GM18519 (cell line): ENCODE data around the gene BLNK.
"Not testable (repeated sequence)": the region's sequence is repeated elsewhere in the genome, so short reads cannot be mapped to it uniquely, and the experiment has no call there.

Source experiments
- ATAC-seq: cut with Tn5 transposase; IDR thresholded peaks from one replicate; pipeline ENCODE4 v1.9.1; 2021; ENCODE audit warnings: mild to moderate bottlenecking, moderate library complexity; ENCODE audit not compliant: unreplicated experiment, low FRiP score

BLNK gene

GRCh38 chr10:96230527-96230926 lies 40.8 kb downstream of the BLNK start:
- no peak for ATAC-seq

DNA sequence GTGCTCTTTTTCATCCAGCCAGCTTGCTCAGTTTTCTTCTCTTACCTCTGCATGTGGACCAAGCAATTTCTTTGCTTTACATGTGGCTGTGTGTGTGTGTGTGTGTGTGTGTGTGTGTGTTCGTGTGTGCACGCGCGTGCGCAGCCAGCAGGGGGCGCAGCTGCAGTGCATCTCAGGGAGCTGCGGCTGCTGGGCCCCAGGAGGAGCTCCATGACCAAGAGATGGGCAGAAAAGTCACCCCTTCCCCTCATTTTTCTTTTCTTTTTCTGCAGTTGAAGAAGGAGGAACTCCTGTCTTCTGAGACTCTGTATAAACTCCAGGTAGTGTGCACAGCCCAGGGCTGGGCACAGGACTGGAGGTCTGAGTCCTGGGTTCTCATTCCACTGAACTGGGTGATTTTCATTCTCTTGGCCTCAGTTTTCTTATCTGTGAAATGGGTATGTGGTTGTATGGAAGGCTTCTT lies 41.8 kb downstream of the BLNK start:
- no peak for ATAC-seq

DNA sequence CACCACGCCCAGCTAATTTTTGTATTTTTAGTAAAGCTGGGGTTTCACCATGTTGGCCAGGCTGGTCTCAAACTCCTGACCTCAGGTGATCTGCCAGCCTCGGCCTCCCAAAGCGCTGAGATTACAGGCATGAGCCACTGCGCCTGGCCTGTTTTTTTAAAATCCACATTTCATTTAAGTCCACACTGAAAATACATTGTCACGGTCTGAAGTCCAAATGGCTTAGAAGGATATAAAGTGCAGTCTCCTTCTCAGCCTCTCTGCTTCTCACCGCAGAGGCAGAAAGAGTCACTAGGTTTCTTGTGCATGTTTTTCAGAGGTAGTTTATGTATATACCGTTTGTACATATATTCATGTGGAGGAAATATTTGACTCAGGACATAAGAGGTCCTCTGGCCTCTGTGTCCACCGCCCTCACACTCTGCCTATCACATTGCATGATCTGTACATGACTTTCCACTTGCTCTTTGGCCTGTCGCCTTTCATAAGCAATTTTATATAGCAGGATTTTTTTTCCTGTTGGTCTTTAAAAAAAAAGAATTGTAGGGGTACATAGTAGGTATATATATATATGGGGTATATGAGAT lies 42.9 kb downstream of the BLNK start:
- no peak for ATAC-seq

DNA sequence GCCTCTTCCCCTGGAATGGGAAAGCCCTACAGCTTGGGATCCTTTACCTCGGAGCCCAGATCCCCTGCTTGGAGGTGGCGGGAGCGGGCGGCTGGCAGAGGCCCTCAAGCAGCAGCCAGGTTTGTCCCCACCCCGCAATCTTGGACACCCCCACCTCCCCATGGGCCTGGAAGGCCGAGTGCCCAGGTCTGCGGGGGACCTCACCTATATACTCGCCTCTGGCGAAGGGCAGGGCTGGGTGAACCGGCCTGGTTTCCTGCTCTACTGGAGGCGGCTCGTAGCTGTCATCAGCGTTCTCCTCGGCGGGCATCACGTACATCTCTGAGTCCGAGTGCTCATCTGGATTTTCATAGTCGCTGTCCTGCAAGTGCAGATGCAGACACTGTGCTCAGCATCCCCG lies 44.2 kb downstream of the BLNK start:
- no peak for ATAC-seq

- ATAC-seq: no peak
These were observed 46.2 kb downstream of the BLNK start for GRCh38 chr10:96225119-96225518.

GRCh38 chr10:96222908-96223307 lies 48.5 kb downstream of the BLNK start:
- ATAC-seq: no peak

DNA sequence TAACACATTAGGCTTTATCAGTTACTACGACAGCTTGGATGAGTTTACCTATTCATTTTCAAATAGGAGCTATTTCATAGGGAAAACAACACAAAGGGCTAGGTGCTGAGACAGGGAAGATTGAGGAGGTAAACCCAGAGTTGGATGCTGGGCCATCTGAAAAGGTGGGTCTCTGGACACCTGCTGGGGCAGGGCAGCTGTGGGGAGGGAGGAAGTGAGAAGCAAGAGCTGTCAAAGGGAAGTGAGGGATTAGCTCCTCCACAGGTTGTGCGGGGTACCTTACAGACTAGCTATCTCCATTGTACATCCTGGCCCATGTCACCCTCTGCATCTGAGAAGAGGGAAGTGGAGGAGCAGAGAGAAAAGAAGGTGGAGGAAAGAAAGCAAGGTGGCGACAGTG lies 48.9 kb downstream of the BLNK start:
- no peak for ATAC-seq

DNA sequence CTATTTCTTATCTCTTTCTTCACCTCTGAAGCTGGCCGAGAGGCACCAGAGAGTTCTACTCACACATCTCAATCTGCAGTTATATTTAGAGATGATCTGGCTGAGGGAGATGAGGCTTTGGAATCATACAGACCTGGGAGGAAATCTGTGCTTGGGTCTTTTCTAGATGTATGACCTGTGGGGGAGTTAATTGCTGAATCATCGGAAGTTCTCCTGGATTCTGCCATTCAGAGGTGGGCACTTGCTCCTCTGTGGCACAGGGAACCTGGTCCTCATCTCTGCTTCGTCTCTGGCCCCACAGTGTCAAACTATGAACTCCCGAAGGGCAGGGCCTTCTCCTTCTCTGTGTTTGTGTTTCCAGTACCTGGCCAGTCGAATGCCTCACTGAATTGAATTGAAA lies 52.5 kb downstream of the BLNK start:
- ATAC-seq: no peak

- no peak for ATAC-seq
These were observed 53.7 kb downstream of the BLNK start for GRCh38 chr10:96217711-96218110.

DNA sequence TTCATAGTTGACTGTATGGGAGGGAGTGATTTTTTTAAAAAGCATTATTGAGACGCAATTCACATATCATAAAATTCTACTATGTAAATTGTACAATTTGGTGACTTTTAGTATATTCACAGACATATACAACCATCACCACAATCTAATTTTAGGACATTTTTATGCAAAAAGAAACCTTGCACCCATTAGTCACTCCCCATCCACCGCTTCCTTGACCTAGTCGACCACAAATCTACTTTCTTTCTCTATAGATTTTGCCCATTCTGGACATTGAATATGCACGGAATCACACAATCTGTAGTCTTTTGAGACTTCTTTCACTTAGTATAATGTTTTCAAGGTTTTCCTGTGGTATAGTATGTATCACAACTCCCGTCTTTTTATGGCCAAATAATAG lies 54.6 kb downstream of the BLNK start:
- no peak for ATAC-seq

- ATAC-seq: no peak
These were observed 58.5 kb downstream of the BLNK start for GRCh38 chr10:96212911-96213310.

GRCh38 chr10:96211764-96212163 lies 59.6 kb downstream of the BLNK start:
- no peak for ATAC-seq

DNA sequence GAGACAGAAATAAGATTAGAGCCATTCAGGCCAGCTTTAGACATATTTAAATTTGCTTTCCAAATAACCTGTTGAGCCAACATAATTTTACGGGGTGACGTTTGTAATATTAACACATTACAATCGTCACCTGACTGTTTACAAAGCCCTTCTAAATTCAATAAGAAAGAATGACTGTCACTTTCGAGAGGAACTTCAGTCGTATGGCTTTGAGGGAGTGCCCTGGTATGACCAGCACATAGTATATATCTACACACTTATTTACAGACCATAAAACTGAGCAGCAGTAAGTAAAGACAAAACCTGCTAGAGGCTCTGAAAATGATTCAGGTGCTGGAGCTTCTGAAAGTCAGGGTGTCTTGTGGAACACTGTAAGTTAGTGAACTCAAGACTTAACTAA lies 62.4 kb downstream of the BLNK start:
- no peak for ATAC-seq

GRCh38 chr10:96208271-96208670 lies 63.1 kb downstream of the BLNK start:
- ATAC-seq: no peak

- ATAC-seq: no peak
These were observed 65.8 kb downstream of the BLNK start for GRCh38 chr10:96205580-96205979.

GRCh38 chr10:96201525-96201924 lies 69.8 kb downstream of the BLNK start:
- ATAC-seq: no peak

DNA sequence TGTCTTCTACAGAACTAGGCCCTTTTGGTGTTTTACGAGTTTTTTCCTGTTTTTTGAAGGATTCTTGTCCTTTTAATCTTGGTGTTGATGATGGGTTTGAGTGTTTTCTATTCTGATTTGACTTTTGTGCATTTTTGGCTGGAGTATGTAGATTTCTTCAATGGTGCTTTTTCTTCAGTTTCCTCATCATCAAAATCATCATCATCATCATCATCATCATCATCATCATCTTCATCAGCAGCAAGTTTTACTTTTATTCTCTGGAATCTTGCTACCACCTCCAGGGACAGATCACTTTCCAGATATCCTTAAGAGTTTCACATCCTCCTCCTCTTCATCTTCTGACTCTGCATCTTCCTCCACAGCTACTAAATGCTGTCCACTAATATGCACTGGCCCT lies 81.9 kb downstream of the BLNK start:
- not testable (repeated sequence) for ATAC-seq

GRCh38 chr10:96188916-96189315 lies 82.5 kb downstream of the BLNK start:
- ATAC-seq: no peak

DNA sequence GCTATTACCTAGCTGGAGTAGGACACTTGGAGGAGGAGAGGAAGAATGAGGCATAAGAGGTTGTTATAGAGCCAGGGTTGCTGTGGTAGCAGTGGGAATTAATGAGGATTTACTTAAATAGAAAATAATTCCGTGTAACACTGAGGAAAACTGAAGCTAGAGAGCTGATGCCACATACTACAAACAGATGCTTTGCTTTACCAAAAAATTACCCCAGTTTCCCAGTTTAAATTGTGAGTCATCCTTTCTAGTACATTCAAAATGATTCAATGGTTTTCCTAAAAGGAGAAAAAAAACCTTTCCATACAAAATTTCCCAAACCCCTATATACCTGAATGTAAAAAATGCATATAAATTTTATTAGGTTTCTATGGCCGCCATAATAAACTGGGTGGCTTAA lies 82.9 kb downstream of the BLNK start:
- ATAC-seq: no peak

GRCh38 chr10:96176985-96177384 lies 94.4 kb downstream of the BLNK start:
- ATAC-seq: no peak

GRCh38 chr10:96172666-96173065 lies 98.7 kb downstream of the BLNK start:
- ATAC-seq: no peak

- ATAC-seq: no peak
These were observed 101.1 kb downstream of the BLNK start for GRCh38 chr10:96170230-96170629.

- no peak for ATAC-seq
These were observed 102.8 kb downstream of the BLNK start for GRCh38 chr10:96168546-96168945.
